Thoracic aorta (tissue), 2 donors: ENCODE measurements around the gene KRTAP26-1. TPM values are rescaled to one million over a fixed set of nuclear protein-coding genes. Genes with fewer than 3 reads are reported as not detected.

ENCODE experiments used
- ATAC-seq: fragments of 150-250 bp; one replicate; pipeline ENCODE4 v1.8.0; 2017; ENCODE audit warnings: low read depth; ENCODE audit not compliant: insufficient number of reproducible peaks, low FRiP score
- DNase-seq: peaks from one replicate; pipeline ENCODE4 v3.0.0-alpha.2; 2020; ENCODE audit warnings: low spot score
- H3K27ac ChIP-seq, 2 donors: fragments of 200-600 bp; sonication (generic); 1 replicate in 1 of 2; 2 replicates in 1 of 2; pipeline ENCODE4 v1.5.1; 2016; ENCODE audit warnings: mild to moderate bottlenecking in 2 of 2, moderate library complexity in 2 of 2
- H3K27me3 ChIP-seq: fragments of 200-600 bp; sonication (generic); replicated peaks from 2 replicates; pipeline ENCODE4 v1.6.0; 2016; ENCODE audit warnings: mild to moderate bottlenecking; ENCODE audit not compliant: insufficient read depth
- H3K36me3 ChIP-seq: fragments of 200-600 bp; sonication (generic); one replicate; pipeline ENCODE4 v1.5.1; 2016
- H3K4me1 ChIP-seq, 2 donors: fragments of 200-600 bp; sonication (generic); 1 replicate in 1 of 2; 2 replicates in 1 of 2; pipeline versions ENCODE4 v1.5.1 to v1.6.0; 2016; ENCODE audit warnings: low read depth in 2 of 2, mild to moderate bottlenecking in 1 of 2; ENCODE audit not compliant: control insufficient read depth in 1 of 2
- H3K4me3 ChIP-seq: fragments of 200-600 bp; sonication (generic); 2 replicates; pipeline ENCODE4 v1.5.1; 2016; ENCODE audit warnings: mild to moderate bottlenecking
- H3K9me3 ChIP-seq: fragments of 200-600 bp; sonication (generic); 2 replicates; pipeline ENCODE4 v1.5.1; 2016
- total RNA-seq, 2 donors: library from RNA; depleted of rRNA; stranded (reverse); fragments of >200 nt; gene quantifications; one replicate each; pipeline versions ENCODE4 v1.1.0 to v1.2.3, GENCODE V29; 2016
- TF ChIP-seq, protein P1 (sequence below): fragments of 200-600 bp; sonication (generic); IDR thresholded peaks from one replicate; pipeline ENCODE4 v1.5.1; 2019; ENCODE audit warnings: antibody characterized with exemption

Gene KRTAP26-1
- total RNA-seq, 2 donors from 2014 or later = not detected

DNA sequence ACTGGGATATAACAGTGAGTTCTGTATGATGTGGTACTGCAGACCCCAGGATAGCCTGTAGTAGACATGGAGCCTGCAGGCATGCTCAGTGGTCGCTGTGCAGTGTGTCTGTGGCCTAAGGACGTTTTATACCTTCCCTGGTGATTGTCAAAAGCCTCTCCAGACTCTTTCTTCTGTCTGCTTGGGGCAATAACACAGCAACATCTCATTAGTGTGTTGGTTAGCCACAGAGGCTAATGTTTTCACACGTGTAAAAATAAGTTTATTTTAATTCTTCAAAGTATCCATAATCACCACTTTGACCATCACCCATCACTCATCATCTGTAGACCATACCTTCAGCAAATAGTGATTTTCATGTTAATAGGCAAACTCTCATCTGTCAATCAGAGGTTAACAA, 37.3 kb downstream of the KRTAP26-1 start, which contains the start of gene KRTAP24-1:
Gene KRTAP24-1 (minus strand): TSS at position 101 of the 400 bp plus-strand sequence. CDS start 18 bp downstream, at position 83.
- H3K4me3 ChIP-seq = no peak within 1 kb of the TSS
- H3K27ac ChIP-seq = no peak within 1 kb of the TSS
- H3K4me1 ChIP-seq = no peaks in the 10 kb centered on the region
- no peaks in the 10 kb centered on the region for H3K27me3 ChIP-seq
- DNase-seq = no peak
- TF ChIP-seq, protein P1, sequence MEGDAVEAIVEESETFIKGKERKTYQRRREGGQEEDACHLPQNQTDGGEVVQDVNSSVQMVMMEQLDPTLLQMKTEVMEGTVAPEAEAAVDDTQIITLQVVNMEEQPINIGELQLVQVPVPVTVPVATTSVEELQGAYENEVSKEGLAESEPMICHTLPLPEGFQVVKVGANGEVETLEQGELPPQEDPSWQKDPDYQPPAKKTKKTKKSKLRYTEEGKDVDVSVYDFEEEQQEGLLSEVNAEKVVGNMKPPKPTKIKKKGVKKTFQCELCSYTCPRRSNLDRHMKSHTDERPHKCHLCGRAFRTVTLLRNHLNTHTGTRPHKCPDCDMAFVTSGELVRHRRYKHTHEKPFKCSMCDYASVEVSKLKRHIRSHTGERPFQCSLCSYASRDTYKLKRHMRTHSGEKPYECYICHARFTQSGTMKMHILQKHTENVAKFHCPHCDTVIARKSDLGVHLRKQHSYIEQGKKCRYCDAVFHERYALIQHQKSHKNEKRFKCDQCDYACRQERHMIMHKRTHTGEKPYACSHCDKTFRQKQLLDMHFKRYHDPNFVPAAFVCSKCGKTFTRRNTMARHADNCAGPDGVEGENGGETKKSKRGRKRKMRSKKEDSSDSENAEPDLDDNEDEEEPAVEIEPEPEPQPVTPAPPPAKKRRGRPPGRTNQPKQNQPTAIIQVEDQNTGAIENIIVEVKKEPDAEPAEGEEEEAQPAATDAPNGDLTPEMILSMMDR = no peak
- no peaks in the 10 kb centered on the region for H3K36me3 ChIP-seq
- ATAC-seq = no peak
- no peaks in the 10 kb centered on the region for H3K9me3 ChIP-seq

DNA sequence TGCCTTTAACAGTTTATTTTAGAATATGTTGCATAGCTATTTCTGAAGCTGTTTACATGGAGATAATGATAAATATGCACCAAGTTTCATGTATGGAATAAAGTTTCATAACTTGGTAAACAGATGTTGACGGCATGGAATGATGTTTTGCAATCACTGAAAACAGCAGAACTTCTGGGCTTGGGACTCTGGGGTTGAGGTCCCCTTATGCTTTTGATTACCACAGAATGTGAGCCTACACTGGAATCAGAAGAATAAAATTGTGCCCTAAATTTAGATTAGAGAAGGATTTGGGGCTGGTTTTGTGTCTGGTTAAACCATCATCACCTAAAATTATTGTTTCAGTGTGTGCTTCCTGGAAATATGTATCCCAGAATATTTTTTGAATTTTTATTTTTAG, 48.5 kb downstream of the KRTAP26-1 start:
- DNase-seq (no peak), ATAC-seq (no peak)
- Histone ChIP-seq H3K9me3 (no peaks in the 10 kb centered on the region), H3K27ac (no peak overlapping the region), H3K4me1 (peaks cover 3 to 18% of the 10 kb centered on the region in 2 donors), H3K27me3 (no peaks in the 10 kb centered on the region), H3K36me3 (no peaks in the 10 kb centered on the region), H3K4me3 (no peak overlapping the region)
- TF ChIP-seq, protein P1 = no peak

DNA sequence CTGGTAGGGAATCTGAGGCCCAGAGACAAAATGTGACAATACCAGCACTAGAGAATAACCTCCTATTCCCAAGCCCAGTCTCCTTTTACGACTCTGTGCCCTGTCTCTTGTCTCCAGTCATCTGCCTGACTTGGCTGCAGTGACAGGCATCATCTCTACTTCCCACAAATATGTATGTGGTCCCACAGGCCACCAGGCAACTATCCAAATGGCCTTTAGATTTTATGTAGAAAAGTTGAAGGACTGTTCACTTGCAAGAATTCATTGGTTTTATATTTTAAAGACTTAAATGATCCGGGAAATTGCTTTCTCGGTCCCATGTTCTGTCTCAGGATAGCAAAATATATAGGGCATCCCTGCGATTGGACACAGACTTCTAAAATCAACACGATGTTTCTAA, 49.0 kb downstream of the KRTAP26-1 start:
- ATAC-seq (no peak), DNase-seq (no peak)
- TF ChIP-seq, protein P1 = no peak
- Histone ChIP-seq H3K4me3 (no peak overlapping the region), H3K27me3 (no peaks in the 10 kb centered on the region), H3K4me1 (peaks cover 3 to 18% of the 10 kb centered on the region in 2 donors), H3K27ac (no peak overlapping the region), H3K9me3 (no peaks in the 10 kb centered on the region), H3K36me3 (no peaks in the 10 kb centered on the region)

DNA sequence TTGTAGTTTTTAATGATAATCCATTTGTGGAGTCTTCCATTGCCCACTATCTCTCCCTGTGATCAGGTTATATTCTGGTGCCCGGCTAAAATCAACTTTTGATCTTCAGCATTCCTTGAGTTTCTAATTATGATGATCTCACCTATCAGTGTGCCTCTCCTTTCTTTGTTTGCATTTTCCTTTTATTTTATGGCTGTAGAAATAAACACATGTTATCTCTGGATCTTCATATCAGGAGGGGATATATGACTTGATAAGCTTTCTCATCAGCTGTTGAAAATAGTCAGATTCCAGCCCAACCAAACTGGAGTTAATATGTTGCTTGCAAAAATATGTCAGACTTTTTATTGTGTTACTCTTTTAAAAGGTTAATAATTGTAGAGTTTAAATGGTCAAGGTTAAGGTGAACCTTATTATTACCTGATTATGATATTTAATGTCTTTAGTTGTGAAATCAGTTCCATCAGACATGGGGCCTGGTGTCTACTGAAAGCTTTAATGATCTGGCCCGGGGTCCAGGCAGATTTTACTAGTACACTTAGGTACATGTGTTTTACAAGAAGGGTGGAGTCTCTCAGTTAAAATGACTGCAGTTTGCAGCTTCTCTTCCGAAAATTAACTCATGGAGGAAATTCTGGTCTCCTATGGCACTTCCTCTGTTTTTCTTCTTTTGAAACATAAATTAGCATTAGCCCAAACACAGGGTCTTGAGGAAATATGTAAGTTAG, 50.1 kb downstream of the KRTAP26-1 start:
- Histone ChIP-seq H3K27me3 (no peaks in the 10 kb centered on the region), H3K36me3 (no peaks in the 10 kb centered on the region), H3K9me3 (no peaks in the 10 kb centered on the region), H3K4me3 (no peak overlapping the region), H3K4me1 (peaks cover 3 to 18% of the 10 kb centered on the region in 2 donors), H3K27ac (no peak overlapping the region)
- TF ChIP-seq, protein P1 = no peak
- ATAC-seq (no peak), DNase-seq (no peak)

Other genes with a start within 250 kb of the KRTAP26-1 start
- gene CLDN17, start 153.5 kb downstream of the KRTAP26-1 start, total RNA-seq = not detected
- not detected for gene CLDN8, start 104.2 kb downstream of the KRTAP26-1 start, total RNA-seq
- not detected for gene KRTAP24-1, start 37.4 kb downstream of the KRTAP26-1 start, total RNA-seq
- not detected for gene KRTAP25-1, start 30.8 kb downstream of the KRTAP26-1 start, total RNA-seq
- gene KRTAP27-1, start 17.4 kb upstream of the KRTAP26-1 start, total RNA-seq = not detected
- gene KRTAP23-1, start 28.3 kb upstream of the KRTAP26-1 start, total RNA-seq = not detected
- gene KRTAP13-2, start 52.0 kb upstream of the KRTAP26-1 start, total RNA-seq = not detected
- not detected for gene KRTAP13-1, start 75.7 kb upstream of the KRTAP26-1 start, total RNA-seq
- not detected for gene KRTAP13-3, start 105.6 kb upstream of the KRTAP26-1 start, total RNA-seq
- gene KRTAP13-4, start 109.9 kb upstream of the KRTAP26-1 start, total RNA-seq = not detected
- gene KRTAP15-1, start 120.0 kb upstream of the KRTAP26-1 start, total RNA-seq = not detected
- gene KRTAP19-1, start 160.1 kb upstream of the KRTAP26-1 start, total RNA-seq = not detected
- gene KRTAP19-2, start 167.1 kb upstream of the KRTAP26-1 start, total RNA-seq = not detected
- not detected for gene KRTAP19-3, start 171.7 kb upstream of the KRTAP26-1 start, total RNA-seq
- not detected for gene KRTAP19-4, start 176.8 kb upstream of the KRTAP26-1 start, total RNA-seq
- gene KRTAP19-5, start 181.8 kb upstream of the KRTAP26-1 start, total RNA-seq = not detected
- not detected for gene KRTAP19-6, start 221.5 kb upstream of the KRTAP26-1 start, total RNA-seq
- not detected for gene KRTAP19-7, start 241.0 kb upstream of the KRTAP26-1 start, total RNA-seq